ENCODE data around the gene VASN. TPM values are rescaled to one million over a fixed set of nuclear protein-coding genes. Genes with fewer than 3 reads are reported as not detected.

The VASN gene
- total and polyA plus RNA-seq, 2 donors from 2014 or later, result 75.7 to 82.7 TPM

- Histone ChIP-seq H3K27me3 (ENCODE audit: control insufficient read depth, insufficient read depth, low read length) (no peaks in the 10 kb centered on the region), H3K36me3 (ENCODE audit: control insufficient read depth in 2 of 3, insufficient read depth in 3 of 3, low read length in 3 of 3) (peaks cover 0 to 3% (median 0%) of the 10 kb centered on the region in 3 donors), H3K9me3 (ENCODE audit: control insufficient read depth in 2 of 3, insufficient read depth in 1 of 3, low read length in 3 of 3) (no peaks in the 10 kb centered on the region), H3K4me3 (ENCODE audit: low read length in 3 of 3) (no peak overlapping the region), H3K27ac (ENCODE audit: low read depth in 2 of 2, low read length in 2 of 2) (no peak overlapping the region), H3K4me1 (ENCODE audit: control insufficient read depth in 2 of 3, insufficient read depth in 2 of 3, low read depth in 1 of 3, low read length in 3 of 3) (peaks cover 0 to 4% (median 2%) of the 10 kb centered on the region in 3 donors), H3K9ac (ENCODE audit: low read length in 3 of 3) (no peak overlapping the region)
- intact Hi-C loops (cut with DNase I), result loop anchor here (5.0 to 10.0 kb wide), 2 partner anchors 39 to 117 kb away; no protein-coding TSS in a partner anchor
- TF ChIP-seq CTCF (IDR thresholded peaks at IDR 0.05; ENCODE audit: borderline replicate concordance, extremely low read depth, insufficient read depth), result no peak
- FAIRE-seq, result no peak
- no peak for DNase-seq
Measured at GRCh38 chr16:4401510-4401909, 29.9 kb downstream of the VASN start.

DNA sequence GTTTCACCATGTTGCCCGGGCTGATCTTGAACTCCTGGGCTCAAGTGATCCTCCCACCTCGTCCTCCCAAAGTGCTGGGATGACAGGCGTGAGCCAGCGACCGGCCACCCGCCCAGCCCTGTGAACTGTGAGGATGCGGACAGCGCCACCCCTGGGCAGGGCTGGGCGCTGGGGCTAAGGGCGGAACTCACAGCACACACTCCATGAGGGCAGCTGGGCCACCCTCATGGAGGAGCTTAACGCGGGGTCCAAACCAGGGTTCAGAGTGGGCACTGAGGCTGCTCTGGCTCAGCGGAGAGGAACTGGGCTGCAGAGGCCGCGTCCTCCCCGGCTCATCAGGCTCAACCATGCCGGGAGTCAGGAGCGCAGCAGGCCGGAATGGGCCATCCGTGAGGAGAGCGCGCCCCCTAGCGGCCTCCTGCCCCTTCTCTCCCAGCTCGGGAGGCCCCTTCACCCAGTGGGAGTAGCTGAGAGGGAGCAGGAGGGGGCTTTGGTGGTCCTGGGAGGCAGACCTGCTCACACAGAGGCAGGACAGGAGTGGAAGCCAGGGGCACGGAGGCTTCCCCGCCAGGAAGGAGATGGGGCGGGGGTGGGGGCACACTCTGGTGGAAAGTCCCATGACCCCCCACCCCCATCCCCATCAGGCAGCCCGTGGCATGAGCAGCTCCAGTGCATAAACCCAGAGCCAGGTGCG, 30.9 kb downstream of the VASN start:
- intact Hi-C loops (cut with DNase I), result loop anchor here (5.0 to 10.0 kb wide), 2 partner anchors 40 to 118 kb away; no protein-coding TSS in a partner anchor
- no peak overlapping the region for H3K9ac ChIP-seq (ENCODE audit: low read length in 3 of 3)
- no peaks in the 10 kb centered on the region for H3K9me3 ChIP-seq (ENCODE audit: control insufficient read depth in 2 of 3, insufficient read depth in 1 of 3, low read length in 3 of 3)
- H3K27me3 ChIP-seq (ENCODE audit: control insufficient read depth, insufficient read depth, low read length), result no peaks in the 10 kb centered on the region
- no peak for FAIRE-seq
- TF ChIP-seq CTCF (IDR thresholded peaks at IDR 0.05; ENCODE audit: borderline replicate concordance, extremely low read depth, insufficient read depth), result peak; percentile 95
- H3K4me3 ChIP-seq (ENCODE audit: low read length in 3 of 3), result no peak overlapping the region
- H3K4me1 ChIP-seq (ENCODE audit: control insufficient read depth in 2 of 3, insufficient read depth in 2 of 3, low read depth in 1 of 3, low read length in 3 of 3), result peaks cover 0 to 4% (median 2%) of the 10 kb centered on the region in 3 donors
- H3K27ac ChIP-seq (ENCODE audit: low read depth in 2 of 2, low read length in 2 of 2), result no peak overlapping the region
- peaks cover 0 to 3% (median 0%) of the 10 kb centered on the region in 3 donors for H3K36me3 ChIP-seq (ENCODE audit: control insufficient read depth in 2 of 3, insufficient read depth in 3 of 3, low read length in 3 of 3)
- DNase-seq, result peak; percentile 89 to 94 (median 92)

DNA sequence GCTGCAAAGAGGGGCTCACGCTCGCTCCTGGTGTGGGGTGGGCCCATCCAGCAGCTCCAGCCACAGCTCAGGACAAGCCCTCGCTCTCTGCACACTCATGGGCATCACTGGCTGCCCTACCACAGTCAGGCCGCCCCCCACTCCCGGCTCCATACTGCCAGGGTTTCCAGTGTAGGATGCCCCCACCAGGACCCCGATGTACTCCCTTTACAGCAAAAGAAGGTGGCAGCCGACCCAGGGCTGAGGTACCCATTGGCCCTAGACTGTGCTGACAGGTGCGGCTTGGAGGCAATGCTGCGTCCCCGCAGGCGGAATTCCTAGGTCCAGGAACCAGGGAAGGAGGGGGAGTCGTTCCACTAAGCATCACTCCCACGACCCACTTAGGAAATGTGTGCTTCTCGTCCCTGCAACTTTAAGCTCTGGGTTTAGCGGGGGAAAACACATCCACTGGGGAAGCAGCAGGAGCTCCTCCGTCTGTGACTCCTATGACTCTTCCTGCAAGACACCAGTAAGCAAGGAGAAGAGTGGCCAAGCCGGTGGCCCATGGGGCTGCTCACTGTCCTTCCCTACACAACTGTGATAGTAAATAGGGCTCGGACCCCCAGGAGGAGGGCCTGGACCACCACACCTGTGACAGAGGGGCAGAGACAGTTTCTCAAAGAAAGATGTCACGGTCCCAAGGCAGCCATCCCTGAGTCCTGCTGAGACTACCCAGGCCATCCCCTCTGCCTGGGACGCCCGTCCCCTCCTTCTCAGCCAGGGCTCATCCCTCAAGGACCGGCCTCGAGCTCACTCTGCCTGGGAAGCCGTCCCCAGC, 31.7 kb downstream of the VASN start:
- no peak overlapping the region for H3K4me3 ChIP-seq (ENCODE audit: low read length in 3 of 3)
- intact Hi-C loops (cut with DNase I), result loop anchor here (5.0 to 10.0 kb wide), 2 partner anchors 41 to 119 kb away; no protein-coding TSS in a partner anchor
- FAIRE-seq (no peak), DNase-seq (peak in 1 of 5 donors; percentile 45)
- no peak for TF ChIP-seq CTCF (IDR thresholded peaks at IDR 0.05; ENCODE audit: borderline replicate concordance, extremely low read depth, insufficient read depth)
- H3K27me3 ChIP-seq (ENCODE audit: control insufficient read depth, insufficient read depth, low read length), result no peaks in the 10 kb centered on the region
- peaks cover 0 to 3% (median 0%) of the 10 kb centered on the region in 3 donors for H3K36me3 ChIP-seq (ENCODE audit: control insufficient read depth in 2 of 3, insufficient read depth in 3 of 3, low read length in 3 of 3)
- H3K9me3 ChIP-seq (ENCODE audit: control insufficient read depth in 2 of 3, insufficient read depth in 1 of 3, low read length in 3 of 3), result no peaks in the 10 kb centered on the region
- H3K4me1 ChIP-seq (ENCODE audit: control insufficient read depth in 2 of 3, insufficient read depth in 2 of 3, low read depth in 1 of 3, low read length in 3 of 3), result peaks cover 0 to 4% (median 2%) of the 10 kb centered on the region in 3 donors
- no peak overlapping the region for H3K27ac ChIP-seq (ENCODE audit: low read depth in 2 of 2, low read length in 2 of 2)
- no peak overlapping the region for H3K9ac ChIP-seq (ENCODE audit: low read length in 3 of 3)
